Epithelial cell of esophagus (primary cell): ENCODE measurements around the gene ITCH.

Experiments used
- DNase-seq: peaks from one replicate; pipeline ENCODE4 v3.0.0; 2010; ENCODE audit warnings: low read depth
- H3K4me3 ChIP-seq: 2 replicates; pipeline ENCODE4 v1.5.1; 2011; ENCODE audit warnings: mild to moderate bottlenecking, low read length, control low read depth
- CTCF ChIP-seq: IDR thresholded peaks from 2 replicates; pipeline ENCODE4 v1.5.1; 2011; ENCODE audit warnings: low read depth, mild to moderate bottlenecking, low read length, control low read depth, inconsistent platforms; ENCODE audit not compliant: insufficient read depth; ENCODE audit errors: missing control alignments

Gene ITCH

GRCh38 chr20:34531608-34532265 is 168.7 kb downstream of the ITCH start:
- TF ChIP-seq CTCF = no peak
- H3K4me3 ChIP-seq = no peak overlapping the region
- no peak for DNase-seq

- H3K4me3 ChIP-seq = no peak overlapping the region
- TF ChIP-seq CTCF = no peak
- DNase-seq = no peak
Measured at GRCh38 chr20:34532320-34532719, 169.2 kb downstream of the ITCH start.

- TF ChIP-seq CTCF = no peak
- DNase-seq = no peak
- no peak overlapping the region for H3K4me3 ChIP-seq
Measured at GRCh38 chr20:34532756-34533155, 169.7 kb downstream of the ITCH start.

GRCh38 chr20:34534391-34535165 is 171.5 kb downstream of the ITCH start:
- DNase-seq = no peak
- H3K4me3 ChIP-seq = no peak overlapping the region
- no peak for TF ChIP-seq CTCF

- H3K4me3 ChIP-seq = no peak overlapping the region
- no peak for TF ChIP-seq CTCF
Measured at GRCh38 chr20:34535301-34535840, 172.3 kb downstream of the ITCH start.

GRCh38 chr20:34535857-34536256 is 172.8 kb downstream of the ITCH start:
- H3K4me3 ChIP-seq = no peak overlapping the region
- no peak for DNase-seq
- TF ChIP-seq CTCF = no peak

More at GRCh38 chr20:34535301-34535840, 172.3 kb downstream of the ITCH start:
- DNase-seq = no peak
